ENCODE results near the gene SLC25A36.
"Not testable (repeated sequence)": the region's sequence is repeated elsewhere in the genome, so short reads cannot be mapped to it uniquely, and the experiment has no call there.

Gene SLC25A36

GRCh38 chr3:141011997-141012262 lies 70.3 kb downstream of the SLC25A36 start:
- no peaks in the 10 kb centered on the region for H3K27me3 ChIP-seq (ENCODE audit: insufficient read depth, low read length, poor library complexity, severe bottlenecking)
- no peaks in the 10 kb centered on the region for H3K9me2 ChIP-seq (replicated peaks; ENCODE audit: low read depth, low read length)
- no peaks in the 10 kb centered on the region for H3K36me3 ChIP-seq (ENCODE audit: insufficient read depth, low read length)
- TF ChIP-seq EZH2phosphoT487 (IDR thresholded peaks at IDR 0.05; ENCODE audit: borderline replicate concordance) (no peak), CTCF (conservative IDR thresholded peaks at IDR 0.05; ENCODE audit: low read length) (no peak)
- H3F3A ChIP-seq (ENCODE audit: low read depth), result no peaks in the 10 kb centered on the region
- H3K4me1 ChIP-seq (ENCODE audit: insufficient read depth, low read length, poor library complexity, severe bottlenecking), result no peaks in the 10 kb centered on the region
- no peaks in the 10 kb centered on the region for H3K79me2 ChIP-seq (ENCODE audit: insufficient read depth, low read length)
- no peak overlapping the region for H3K4me3 ChIP-seq (ENCODE audit: low read length, poor library complexity, severe bottlenecking)
- H4K20me1 ChIP-seq (ENCODE audit: insufficient read depth, low read length, poor library complexity, severe bottlenecking), result no peaks in the 10 kb centered on the region
- H3K4me2 ChIP-seq (ENCODE audit: low read depth, low read length, poor library complexity, severe bottlenecking), result peak overlapping the region; percentile 28
- H3K9ac ChIP-seq (ENCODE audit: low read depth, low read length, poor library complexity, severe bottlenecking), result no peak overlapping the region
- H3K9me3 ChIP-seq (ENCODE audit: insufficient read depth, low read depth, low read length), result no peaks in the 10 kb centered on the region
- peak overlapping the region; percentile 75 for H2AFZ ChIP-seq (ENCODE audit: low read length)

DNA sequence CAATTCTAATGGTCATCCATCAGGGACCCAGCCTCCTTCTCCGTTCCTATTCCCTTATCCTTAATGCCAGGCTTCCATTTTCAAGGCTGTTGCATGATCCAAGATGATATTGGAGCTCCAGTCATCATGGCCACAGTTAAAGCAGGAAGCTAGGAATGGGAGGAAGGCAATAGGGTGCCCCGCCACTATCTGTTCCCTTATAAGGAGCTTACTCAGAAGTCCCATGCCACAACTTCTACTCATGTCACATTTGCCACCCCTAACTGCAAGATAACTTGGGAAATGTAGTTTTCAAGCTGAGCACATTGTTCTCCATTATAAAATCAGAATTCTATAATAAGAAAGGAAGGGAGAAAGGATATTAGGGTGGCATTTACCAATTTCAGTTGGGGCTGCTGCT lies 70.9 kb downstream of the SLC25A36 start:
- Histone ChIP-seq H3K27me3 (ENCODE audit: insufficient read depth, low read length, poor library complexity, severe bottlenecking) (no peaks in the 10 kb centered on the region), H3K4me1 (ENCODE audit: insufficient read depth, low read length, poor library complexity, severe bottlenecking) (no peaks in the 10 kb centered on the region), H3K79me2 (ENCODE audit: insufficient read depth, low read length) (no peaks in the 10 kb centered on the region), H3K9me3 (ENCODE audit: insufficient read depth, low read depth, low read length) (no peaks in the 10 kb centered on the region), H3K36me3 (ENCODE audit: insufficient read depth, low read length) (no peaks in the 10 kb centered on the region), H4K20me1 (ENCODE audit: insufficient read depth, low read length, poor library complexity, severe bottlenecking) (no peaks in the 10 kb centered on the region), H3K4me2 (ENCODE audit: low read depth, low read length, poor library complexity, severe bottlenecking) (no peak overlapping the region), H3K4me3 (ENCODE audit: low read length, poor library complexity, severe bottlenecking) (no peak overlapping the region), H3F3A (ENCODE audit: low read depth) (no peaks in the 10 kb centered on the region), H3K9ac (ENCODE audit: low read depth, low read length, poor library complexity, severe bottlenecking) (no peak overlapping the region), H3K9me2 (replicated peaks; ENCODE audit: low read depth, low read length) (no peaks in the 10 kb centered on the region), H2AFZ (ENCODE audit: low read length) (0 out of 2 replicates have a peak overlapping the region, but pooled peaks have one; percentile 75)
- no peak for TF ChIP-seq EZH2phosphoT487 (IDR thresholded peaks at IDR 0.05; ENCODE audit: borderline replicate concordance)
- TF ChIP-seq CTCF (conservative IDR thresholded peaks at IDR 0.05; ENCODE audit: low read length), result no peak

- no peak overlapping the region for H3K4me2 ChIP-seq (ENCODE audit: low read depth, low read length, poor library complexity, severe bottlenecking)
- no peak overlapping the region for H2AFZ ChIP-seq (ENCODE audit: low read length)
- H3K9me2 ChIP-seq (replicated peaks; ENCODE audit: low read depth, low read length), result no peaks in the 10 kb centered on the region
- no peak overlapping the region for H3K4me3 ChIP-seq (ENCODE audit: low read length, poor library complexity, severe bottlenecking)
- TF ChIP-seq CTCF (conservative IDR thresholded peaks at IDR 0.05; ENCODE audit: low read length), result no peak
- TF ChIP-seq EZH2phosphoT487 (IDR thresholded peaks at IDR 0.05; ENCODE audit: borderline replicate concordance), result no peak
- no peaks in the 10 kb centered on the region for H4K20me1 ChIP-seq (ENCODE audit: insufficient read depth, low read length, poor library complexity, severe bottlenecking)
- no peaks in the 10 kb centered on the region for H3K36me3 ChIP-seq (ENCODE audit: insufficient read depth, low read length)
- H3K9me3 ChIP-seq (ENCODE audit: insufficient read depth, low read depth, low read length), result no peaks in the 10 kb centered on the region
- no peaks in the 10 kb centered on the region for H3K79me2 ChIP-seq (ENCODE audit: insufficient read depth, low read length)
- H3K27me3 ChIP-seq (ENCODE audit: insufficient read depth, low read length, poor library complexity, severe bottlenecking), result no peaks in the 10 kb centered on the region
- no peak overlapping the region for H3K9ac ChIP-seq (ENCODE audit: low read depth, low read length, poor library complexity, severe bottlenecking)
- peaks cover 4% of the 10 kb centered on the region for H3K4me1 ChIP-seq (ENCODE audit: insufficient read depth, low read length, poor library complexity, severe bottlenecking)
- H3F3A ChIP-seq (ENCODE audit: low read depth), result no peaks in the 10 kb centered on the region
Measured at GRCh38 chr3:141015481-141015880, 73.8 kb downstream of the SLC25A36 start.

GRCh38 chr3:141017366-141018322 lies 76.0 kb downstream of the SLC25A36 start:
- H3K9ac ChIP-seq (ENCODE audit: low read depth, low read length, poor library complexity, severe bottlenecking); H3F3A ChIP-seq (ENCODE audit: low read depth); H3K9me3 ChIP-seq (ENCODE audit: insufficient read depth, low read depth, low read length); H3K4me1 ChIP-seq (ENCODE audit: insufficient read depth, low read length, poor library complexity, severe bottlenecking); H3K4me2 ChIP-seq (ENCODE audit: low read depth, low read length, poor library complexity, severe bottlenecking); H3K36me3 ChIP-seq (ENCODE audit: insufficient read depth, low read length); H4K20me1 ChIP-seq (ENCODE audit: insufficient read depth, low read length, poor library complexity, severe bottlenecking); H3K27me3 ChIP-seq (ENCODE audit: insufficient read depth, low read length, poor library complexity, severe bottlenecking); H3K9me2 ChIP-seq (replicated peaks; ENCODE audit: low read depth, low read length); H3K79me2 ChIP-seq (ENCODE audit: insufficient read depth, low read length); H3K4me3 ChIP-seq (ENCODE audit: low read length, poor library complexity, severe bottlenecking); H2AFZ ChIP-seq (ENCODE audit: low read length): not testable (repeated sequence)
